Stimulated activated memory B cell treated with anti-CD40 and anti-IgM and Interleukin-4, amounts not matched to agents 10 μg/mL and 1 μg/mL and 100 μg/mL, for 72 hours (primary cell): ENCODE results near the gene APC2.
"Not testable (repeated sequence)": the region's sequence is repeated elsewhere in the genome, so short reads cannot be mapped to it uniquely, and the experiment has no call there.

ENCODE experiments used
- ATAC-seq: fragments of 150-1000 bp; cut with Tn5 transposase; 2 replicates; pipeline ENCODE4 v1.10.0; 2021
- H3K27ac Mint-ChIP-seq: one replicate; pipeline ENCODE4 v1.8.0; 2022; ENCODE audit warnings: mild to moderate bottlenecking, mixed read lengths
- H3K27me3 Mint-ChIP-seq: one replicate; pipeline ENCODE4 v1.8.0; 2022; ENCODE audit warnings: mixed read lengths
- H3K36me3 Mint-ChIP-seq: one replicate; pipeline ENCODE4 v1.8.0; 2022; ENCODE audit warnings: mixed read lengths
- H3K4me1 Mint-ChIP-seq: one replicate; pipeline ENCODE4 v1.8.0; 2022; ENCODE audit warnings: mixed read lengths
- H3K4me3 Mint-ChIP-seq: one replicate; pipeline ENCODE4 v1.8.0; 2022; ENCODE audit warnings: mild to moderate bottlenecking, moderate library complexity, mixed read lengths
- H3K9me3 Mint-ChIP-seq: one replicate; pipeline ENCODE4 v1.8.0; 2022; ENCODE audit warnings: mixed read lengths

APC2 gene

DNA sequence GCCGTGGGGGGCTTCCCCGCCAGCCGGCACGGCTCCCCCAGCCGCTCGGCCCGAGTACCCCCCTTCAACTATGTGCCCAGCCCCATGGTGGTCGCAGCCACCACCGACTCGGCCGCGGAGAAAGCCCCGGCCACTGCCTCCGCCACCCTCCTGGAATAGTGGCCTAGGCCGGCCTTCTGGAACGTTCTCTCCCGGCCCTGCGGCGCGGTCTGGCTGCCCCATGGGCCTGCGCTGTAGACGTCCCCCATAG, 20.1 kb downstream of the APC2 start:
- H3K36me3 Mint-ChIP-seq = peaks cover 5% of the 10 kb centered on the region
- peak overlapping the region; percentile 54 for H3K27ac Mint-ChIP-seq
- ATAC-seq = no peak
- peak overlapping the region; percentile 75 for H3K4me3 Mint-ChIP-seq
- peaks cover 8% of the 10 kb centered on the region for H3K27me3 Mint-ChIP-seq
- peaks cover 38% of the 10 kb centered on the region for H3K4me1 Mint-ChIP-seq
- H3K9me3 Mint-ChIP-seq = no peaks in the 10 kb centered on the region

GRCh38 chr19:1470305-1471009, 20.5 kb downstream of the APC2 start:
- Mint-ChIP-seq H3K36me3 (peaks cover 5% of the 10 kb centered on the region), H3K4me3 (peak overlapping the region; percentile 75), H3K4me1 (peaks cover 38% of the 10 kb centered on the region), H3K27ac (peak overlapping the region; percentile 54), H3K9me3 (no peaks in the 10 kb centered on the region), H3K27me3 (peaks cover 8% of the 10 kb centered on the region)
- peak; percentile 74 for ATAC-seq

DNA sequence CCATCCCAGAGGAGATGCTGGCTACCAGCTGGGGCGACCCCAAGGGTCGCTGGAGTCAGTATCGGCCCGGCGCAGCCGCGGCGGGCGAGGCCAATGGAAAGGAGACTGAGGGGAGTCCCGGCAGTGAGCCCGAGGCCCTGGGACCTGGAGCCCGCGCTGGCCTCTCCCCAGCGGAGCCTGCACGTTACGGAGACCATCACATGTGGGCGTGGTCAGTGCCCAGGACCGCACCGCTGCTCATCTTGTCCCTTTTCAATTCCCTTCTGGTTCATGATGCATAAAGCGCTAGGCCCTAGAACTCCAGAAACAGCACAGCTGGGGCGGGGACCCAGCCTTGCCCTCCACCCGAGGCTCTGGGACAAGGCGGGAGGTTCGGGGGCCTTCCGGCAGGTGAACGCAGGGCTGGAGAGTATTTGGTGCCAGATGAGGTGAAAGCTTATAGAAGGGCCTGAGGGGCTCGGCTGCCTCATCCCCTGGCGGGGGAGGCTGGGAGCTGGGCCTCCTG, 21.1 kb downstream of the APC2 start:
- H3K27ac Mint-ChIP-seq = no peak overlapping the region
- peak overlapping the region; percentile 75 for H3K4me3 Mint-ChIP-seq
- H3K4me1 Mint-ChIP-seq = peaks cover 38% of the 10 kb centered on the region
- H3K27me3 Mint-ChIP-seq = peaks cover 8% of the 10 kb centered on the region
- no peaks in the 10 kb centered on the region for H3K9me3 Mint-ChIP-seq
- peaks cover 10% of the 10 kb centered on the region for H3K36me3 Mint-ChIP-seq
- peak; percentile 34 for ATAC-seq

DNA sequence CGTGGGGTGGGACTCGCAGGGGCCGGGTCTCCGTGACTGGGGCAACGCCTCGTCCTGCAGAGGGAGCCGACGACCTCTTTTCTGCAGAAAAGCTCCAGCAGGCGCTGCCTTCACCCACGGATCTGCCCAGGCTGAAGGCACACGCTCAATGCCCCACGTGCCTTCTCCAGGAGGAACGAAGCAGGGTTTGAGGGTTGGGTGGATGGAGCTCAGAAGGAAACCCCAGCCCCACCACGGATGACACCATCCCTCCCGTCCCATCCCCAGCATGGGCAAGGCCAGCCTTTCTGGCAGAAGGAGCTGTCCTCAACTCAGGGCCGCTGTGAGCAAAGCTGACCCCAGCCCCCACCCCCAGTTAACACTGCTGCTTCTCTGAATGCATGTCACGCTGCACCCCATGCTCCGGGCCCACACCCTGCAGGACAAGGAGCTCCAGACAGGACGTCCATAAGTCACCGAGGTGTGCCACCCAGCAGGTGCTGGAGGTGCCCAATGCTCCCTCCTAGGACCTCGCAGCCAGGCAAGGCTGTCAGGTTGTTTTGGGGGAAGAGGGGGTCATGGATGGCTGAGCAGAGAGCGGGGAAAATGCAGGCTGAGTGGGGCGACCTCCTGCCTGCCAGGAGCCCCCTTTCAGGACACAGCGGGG, 21.7 kb downstream of the APC2 start:
- H3K9me3 Mint-ChIP-seq = no peaks in the 10 kb centered on the region
- peaks cover 38% of the 10 kb centered on the region for H3K4me1 Mint-ChIP-seq
- ATAC-seq = no peak
- peaks cover 8% of the 10 kb centered on the region for H3K27me3 Mint-ChIP-seq
- H3K27ac Mint-ChIP-seq = no peak overlapping the region
- H3K4me3 Mint-ChIP-seq = no peak overlapping the region
- H3K36me3 Mint-ChIP-seq = peaks cover 15% of the 10 kb centered on the region

DNA sequence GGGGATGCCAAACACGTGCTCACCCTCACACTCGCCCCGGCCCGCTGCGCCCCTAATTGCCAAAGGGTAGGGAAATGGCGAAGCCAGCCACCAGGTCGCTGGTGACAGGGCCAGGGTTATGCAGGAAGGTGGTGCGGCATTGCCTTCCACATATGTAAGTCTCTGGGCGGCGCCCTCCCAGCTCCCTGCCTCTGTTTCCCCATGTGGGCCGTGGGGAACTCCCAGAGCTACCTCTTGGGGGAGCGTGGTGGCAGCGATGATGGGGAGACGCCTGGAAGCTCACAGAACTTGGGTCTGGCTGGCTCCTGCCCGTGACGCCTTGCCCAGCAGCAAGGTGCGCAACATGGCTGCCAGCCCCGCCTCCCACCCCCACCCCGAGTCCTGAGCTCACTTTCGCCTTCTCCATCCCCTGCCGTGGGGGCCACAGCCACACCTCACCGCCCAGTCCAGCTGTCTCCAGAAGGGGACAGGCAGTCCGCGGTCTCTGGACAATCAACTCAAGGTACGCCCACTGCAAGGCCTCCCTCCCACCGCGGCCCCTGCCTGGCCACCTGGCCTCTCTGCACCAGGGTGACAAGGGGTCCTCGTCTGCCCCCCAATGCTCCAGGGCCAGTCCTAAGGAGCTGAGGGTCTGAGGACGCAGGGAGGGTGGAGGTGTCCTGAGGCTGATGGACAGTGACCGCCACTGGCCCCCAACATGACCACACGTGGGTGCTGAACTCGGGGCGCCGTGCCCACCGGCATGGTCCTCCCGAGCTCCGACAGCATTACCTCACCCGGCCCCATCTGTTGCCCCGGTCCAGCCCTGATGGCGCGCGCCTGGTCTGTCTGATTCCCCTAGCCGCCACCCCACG, 22.5 kb downstream of the APC2 start:
- H3K27ac Mint-ChIP-seq = no peak overlapping the region
- no peak for ATAC-seq
- H3K27me3 Mint-ChIP-seq = peaks cover 8% of the 10 kb centered on the region
- H3K9me3 Mint-ChIP-seq = no peaks in the 10 kb centered on the region
- H3K4me3 Mint-ChIP-seq = no peak overlapping the region
- H3K36me3 Mint-ChIP-seq = peaks cover 21% of the 10 kb centered on the region
- peaks cover 44% of the 10 kb centered on the region for H3K4me1 Mint-ChIP-seq

DNA sequence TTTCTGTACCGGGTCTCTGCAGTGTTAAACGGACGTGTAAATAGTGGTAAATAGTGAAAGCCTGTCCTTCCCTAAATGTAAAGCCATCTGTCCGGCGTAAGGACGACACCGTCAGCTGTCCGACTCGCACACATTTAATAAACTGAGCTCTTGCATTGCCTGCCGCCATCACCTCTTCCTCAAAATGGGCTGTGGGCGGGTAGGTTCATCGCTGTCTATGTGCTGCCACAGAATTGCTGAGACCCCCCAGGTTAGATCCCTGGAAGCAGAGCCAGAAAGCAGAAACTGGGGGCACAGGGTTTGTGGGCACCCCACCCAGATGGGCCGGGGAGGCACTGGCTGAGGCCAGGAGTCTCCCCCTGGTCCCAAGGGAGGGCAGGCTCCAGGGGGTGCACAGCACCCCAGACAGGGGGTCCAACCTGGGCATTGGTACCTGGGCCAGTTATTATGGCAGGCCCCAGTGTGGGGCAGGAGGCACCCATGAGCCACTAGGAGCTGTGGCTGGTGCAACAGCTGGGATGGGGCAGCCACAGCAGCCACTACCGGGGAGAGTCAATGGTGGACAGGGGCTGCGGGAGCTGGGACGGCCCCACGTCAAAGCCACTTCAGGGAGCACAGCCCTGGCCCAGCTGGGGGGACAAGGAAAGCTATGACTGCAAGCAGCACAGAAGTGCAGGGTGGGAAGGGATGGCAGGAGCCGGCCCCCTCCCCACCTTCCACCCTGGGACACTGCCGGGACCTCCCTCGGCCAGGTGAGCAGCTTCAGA, 23.3 kb downstream of the APC2 start:
- H3K27ac Mint-ChIP-seq = no peak overlapping the region
- ATAC-seq = no peak
- peaks cover 22% of the 10 kb centered on the region for H3K36me3 Mint-ChIP-seq
- peaks cover 50% of the 10 kb centered on the region for H3K4me1 Mint-ChIP-seq
- H3K4me3 Mint-ChIP-seq = no peak overlapping the region
- H3K27me3 Mint-ChIP-seq = peaks cover 8% of the 10 kb centered on the region
- H3K9me3 Mint-ChIP-seq = no peaks in the 10 kb centered on the region

DNA sequence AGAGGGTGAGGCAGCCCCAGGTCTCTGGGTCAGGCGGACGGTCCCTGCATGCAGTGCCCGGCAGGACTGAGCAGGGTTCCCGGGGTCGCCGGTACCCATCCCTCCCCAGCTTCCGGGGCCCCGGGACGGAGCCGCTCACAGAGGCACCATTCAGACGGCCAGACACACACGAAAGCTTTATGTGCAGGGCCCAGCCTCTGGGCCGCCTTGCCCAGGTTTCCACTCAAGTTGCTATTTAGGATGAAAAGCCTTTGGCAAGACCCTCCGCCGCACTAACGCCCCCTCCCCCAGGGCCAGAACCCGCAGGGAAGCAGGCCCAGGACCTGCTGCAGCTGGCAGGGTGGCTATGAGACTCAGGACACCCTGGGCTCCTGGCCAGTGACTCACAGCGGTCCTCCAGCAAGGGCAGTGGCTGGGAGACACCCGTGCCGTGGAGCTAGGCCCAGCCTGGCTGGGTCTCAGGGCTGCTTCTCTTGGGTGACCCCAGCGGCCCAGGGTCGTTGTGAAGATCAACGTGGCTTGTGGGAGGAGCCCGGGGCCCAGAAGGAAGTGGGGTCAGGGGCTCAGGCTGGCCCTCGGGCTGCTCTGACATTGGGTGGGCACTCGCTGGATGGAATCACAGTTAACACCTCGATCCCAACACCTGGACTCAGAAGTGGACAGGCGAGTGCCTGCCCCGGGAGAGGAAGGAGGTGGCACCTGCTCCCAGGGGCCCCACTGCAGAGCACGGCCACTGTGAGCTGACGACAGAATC, 24.3 kb downstream of the APC2 start:
- no peak overlapping the region for H3K4me3 Mint-ChIP-seq
- no peaks in the 10 kb centered on the region for H3K9me3 Mint-ChIP-seq
- H3K27me3 Mint-ChIP-seq = peaks cover 8% of the 10 kb centered on the region
- peaks cover 53% of the 10 kb centered on the region for H3K4me1 Mint-ChIP-seq
- ATAC-seq = no peak
- H3K36me3 Mint-ChIP-seq = peaks cover 22% of the 10 kb centered on the region
- H3K27ac Mint-ChIP-seq = no peak overlapping the region

DNA sequence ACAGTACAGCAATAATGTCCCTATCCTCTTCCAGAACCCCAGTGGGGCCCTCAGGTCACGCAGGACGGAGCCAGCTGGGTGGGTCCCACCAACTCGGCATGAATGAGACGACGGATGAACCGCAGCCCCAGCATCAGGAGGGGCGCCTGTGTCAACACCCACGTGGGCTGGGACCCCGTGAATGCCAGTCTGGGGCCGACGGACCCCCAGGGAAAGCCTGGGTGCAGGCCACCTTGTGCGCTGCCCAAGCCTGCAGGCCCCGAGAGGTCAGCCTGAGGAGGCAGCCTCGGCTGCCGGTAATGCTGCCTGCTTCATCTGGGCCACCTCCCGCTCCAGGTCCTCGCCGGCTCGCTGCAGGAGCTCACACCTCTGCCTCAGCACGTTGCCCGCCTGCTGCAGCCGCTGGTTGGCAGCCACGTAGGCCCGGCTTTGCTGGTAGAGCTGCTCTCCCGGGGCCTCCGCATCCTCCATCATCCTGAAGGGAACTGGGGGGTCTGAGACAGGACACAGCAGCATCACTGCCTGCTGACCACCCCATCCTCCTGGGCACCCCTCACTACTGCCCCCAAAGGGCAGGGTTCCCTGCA, 24.9 kb downstream of the APC2 start:
- Mint-ChIP-seq H3K27ac (no peak overlapping the region), H3K4me1 (peaks cover 52% of the 10 kb centered on the region), H3K27me3 (peaks cover 6% of the 10 kb centered on the region), H3K9me3 (no peaks in the 10 kb centered on the region), H3K4me3 (no peak overlapping the region), H3K36me3 (peaks cover 22% of the 10 kb centered on the region)
- ATAC-seq = no peak

GRCh38 chr19:1475751-1476437, 26.0 kb downstream of the APC2 start:
- Mint-ChIP-seq H3K36me3 (peaks cover 22% of the 10 kb centered on the region), H3K4me1 (peaks cover 54% of the 10 kb centered on the region), H3K27me3 (no peaks in the 10 kb centered on the region), H3K27ac (no peak overlapping the region), H3K9me3 (no peaks in the 10 kb centered on the region), H3K4me3 (no peak overlapping the region)
- no peak for ATAC-seq

- ATAC-seq, H3K27ac Mint-ChIP-seq, H3K27me3 Mint-ChIP-seq, H3K4me3 Mint-ChIP-seq, H3K9me3 Mint-ChIP-seq: not testable (repeated sequence)
- peaks cover 22% of the 10 kb centered on the region for H3K36me3 Mint-ChIP-seq
- peaks cover 43% of the 10 kb centered on the region for H3K4me1 Mint-ChIP-seq
These were observed 27.1 kb downstream of the APC2 start for GRCh38 chr19:1477056-1477455.

GRCh38 chr19:1478934-1479707, 29.2 kb downstream of the APC2 start, which contains the start of gene C19orf25:
Gene C19orf25, minus strand, starts transcription at chr19:1479215. Its CDS starts 312 bp downstream, at chr19:1478903.
- peaks cover 16% of the 10 kb centered on the region for H3K36me3 Mint-ChIP-seq
- H3K4me1 Mint-ChIP-seq = peaks cover 28% of the 10 kb centered on the region
- ATAC-seq = peak; percentile 95
- H3K27ac Mint-ChIP-seq = peak within 1 kb of the TSS; percentile 79
- H3K4me3 Mint-ChIP-seq = peak within 1 kb of the TSS; percentile 85
- no peaks in the 10 kb centered on the region for H3K27me3 Mint-ChIP-seq
- H3K9me3 Mint-ChIP-seq = no peaks in the 10 kb centered on the region

DNA sequence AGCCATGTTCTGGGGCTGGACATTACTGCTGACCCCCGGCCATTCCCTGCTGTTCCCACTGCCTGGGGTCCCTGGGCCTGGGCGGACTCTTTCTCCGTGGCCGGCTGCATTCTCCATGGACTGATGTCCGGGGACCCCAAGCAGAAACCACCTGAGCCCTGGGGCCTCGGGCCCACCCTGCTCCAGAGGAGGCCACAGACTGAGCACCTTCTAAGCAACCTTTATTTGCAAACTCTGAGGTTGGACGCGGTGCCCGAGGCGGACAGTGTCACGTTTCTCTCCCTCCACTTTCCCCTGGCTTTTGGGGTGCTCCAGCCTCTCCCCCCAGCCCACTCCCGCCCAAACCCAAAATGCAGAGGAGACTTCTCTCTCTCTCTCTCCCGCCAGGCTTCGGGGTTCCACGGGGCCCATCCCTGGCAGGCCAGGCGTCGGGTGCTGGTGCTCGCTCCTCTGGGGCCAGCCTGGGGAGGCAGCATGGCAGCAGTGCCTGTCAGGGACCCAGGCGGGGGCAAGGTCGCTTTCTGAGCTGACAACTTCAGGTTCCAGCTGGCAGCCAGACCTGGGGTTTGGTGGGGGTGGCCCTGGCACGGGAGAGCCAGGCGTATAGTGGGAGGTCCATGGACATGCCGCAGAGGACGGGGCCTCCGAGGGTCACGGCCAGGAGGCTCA, 31.4 kb downstream of the APC2 start:
- Mint-ChIP-seq H3K4me3 (no peak overlapping the region), H3K9me3 (no peaks in the 10 kb centered on the region)
- ATAC-seq = no peak

More for the DNA sequence above, 31.4 kb downstream of the APC2 start:
- Mint-ChIP-seq H3K36me3 (peaks cover 8% of the 10 kb centered on the region), H3K4me1 (peaks cover 24% of the 10 kb centered on the region), H3K27me3 (no peaks in the 10 kb centered on the region), H3K27ac (no peak overlapping the region)
